ENCODE data around the gene MAGIX. TPM values are rescaled to one million over a fixed set of nuclear protein-coding genes. Genes with fewer than 3 reads are reported as not detected.

Gene MAGIX
- 16.3 and 21.6 TPM in 2 replicates for total RNA-seq

GRCh38 chrX:49162620-49163019 lies at the start of gene MAGIX:
MAGIX (plus strand) TSS chrX:49162758; CDS start chrX:49162890, 132 bp downstream.

GRCh38 chrX:49171752-49172279 lies 9.3 kb downstream of the MAGIX start, which contains the start of gene PLP2:
PLP2 (plus strand) TSS chrX:49171898; CDS start chrX:49172001, 103 bp downstream.

GRCh38 chrX:49186125-49187027 lies 23.8 kb downstream of the MAGIX start, which contains the start of gene PRICKLE3:
PRICKLE3 (minus strand) TSS chrX:49186373; CDS start chrX:49186297, 76 bp downstream.

DNA sequence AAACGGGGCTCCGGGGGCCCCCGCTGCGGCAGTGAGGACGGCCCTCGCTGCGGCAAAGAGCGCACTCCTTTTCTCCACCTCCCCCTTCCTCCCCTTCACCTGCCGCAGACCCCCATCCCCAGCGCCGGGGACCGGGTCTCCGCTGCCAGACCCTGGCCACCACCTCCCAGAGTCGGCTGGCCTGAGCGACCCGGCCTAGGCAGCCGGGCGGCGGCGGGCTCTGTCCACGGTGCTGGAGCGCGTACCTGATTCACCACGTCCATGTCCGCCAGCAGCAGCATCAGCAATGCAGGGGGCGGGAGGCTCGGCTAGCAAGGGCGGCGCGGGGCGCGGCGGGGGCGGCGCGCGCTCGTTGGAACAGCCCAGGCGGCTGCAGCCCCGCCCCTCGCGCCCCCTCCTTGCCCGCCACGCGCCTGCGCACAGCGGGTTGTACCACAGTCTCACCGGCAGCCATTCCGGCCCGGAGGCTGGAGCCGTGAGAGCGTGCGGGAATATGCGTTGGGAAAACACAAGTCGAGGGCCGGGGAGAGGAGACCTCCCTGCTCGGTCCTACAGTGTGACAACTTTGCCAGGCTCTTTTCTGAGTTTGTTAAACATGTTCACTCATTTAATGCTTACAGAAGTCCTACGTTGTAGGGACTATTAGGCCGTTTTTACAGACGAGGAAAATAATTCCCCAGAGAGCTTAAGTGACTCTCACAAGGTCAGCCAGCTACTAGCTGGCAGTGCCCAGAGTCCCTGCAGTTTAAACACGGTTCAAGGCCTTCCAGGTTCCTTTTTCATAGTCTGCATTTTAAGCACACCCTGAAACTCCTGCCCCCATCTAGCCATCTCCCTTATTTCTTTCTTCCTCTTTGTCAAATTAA lies 37.6 kb downstream of the MAGIX start, which contains the start of gene SYP:
SYP (minus strand) TSS at position 288 of the 866 bp plus-strand sequence; CDS start at position 281, 7 bp downstream.

Small RNAs within 50 kb of the gene (small RNA-seq; reads per million reads assigned to genes)
- not detected for gene RN7SL262P

Other genes starting within 250 kb of the MAGIX start
- gene PIM2, start 243.7 kb upstream of the MAGIX start, total RNA-seq: 5.9 and 8.5 TPM in 2 replicates
- gene OTUD5, start 205.2 kb upstream of the MAGIX start, total RNA-seq: 34.5 and 40.6 TPM in 2 replicates
- 0.11 and 0.39 TPM in 2 replicates for gene KCND1, start 190.9 kb upstream of the MAGIX start, total RNA-seq
- gene GRIPAP1, start 160.5 kb upstream of the MAGIX start, total RNA-seq: 13.3 and 15.3 TPM in 2 replicates
- 55.4 and 62.0 TPM in 2 replicates for gene TFE3, start 119.4 kb upstream of the MAGIX start, total RNA-seq
- 8.2 and 9.3 TPM in 2 replicates for gene CCDC120, start 103.8 kb upstream of the MAGIX start, total RNA-seq
- 19.0 and 19.2 TPM in 2 replicates for gene PRAF2, start 88.8 kb upstream of the MAGIX start, total RNA-seq
- gene WDR45, start 82.9 kb upstream of the MAGIX start, total RNA-seq: 56.1 and 61.8 TPM in 2 replicates
- 13.3 and 13.9 TPM in 2 replicates for gene GPKOW, start 39.0 kb upstream of the MAGIX start, total RNA-seq
- 35.3 and 60.5 TPM in 2 replicates for gene PLP2, start 9.1 kb downstream of the MAGIX start, total RNA-seq
- gene PRICKLE3, start 23.6 kb downstream of the MAGIX start, total RNA-seq: 11.4 and 14.3 TPM in 2 replicates
- gene SYP, start 37.4 kb downstream of the MAGIX start, total RNA-seq: under 0.01 TPM in 1 of 2 replicates, not detected in the other
- not detected in 2 replicates for gene CACNA1F, start 70.6 kb downstream of the MAGIX start, total RNA-seq
- gene CCDC22, start 72.7 kb downstream of the MAGIX start, total RNA-seq: 10.6 and 19.6 TPM in 2 replicates
- gene FOXP3, start 102.0 kb downstream of the MAGIX start, total RNA-seq: 0.54 TPM in 1 of 2 replicates, not detected in the other
- gene PPP1R3F, start 107.0 kb downstream of the MAGIX start, total RNA-seq: 6.3 and 12.6 TPM in 2 replicates
- not detected in 2 replicates for gene GAGE10, start 140.9 kb downstream of the MAGIX start, total RNA-seq
- gene GAGE12J, start 159.3 kb downstream of the MAGIX start, total RNA-seq: not detected in 2 replicates
- gene GAGE13, start 168.8 kb downstream of the MAGIX start, total RNA-seq: not detected in 2 replicates

Measured in placental epithelial cell (primary cell).